Coronary artery (tissue), 2 donors: ENCODE measurements around the gene LITAF.

ENCODE experiments used
- DNase-seq: peaks from one replicate; pipeline ENCODE4 v3.0.0-alpha.2; 2017; ENCODE audit warnings: low spot score
- H3K27ac ChIP-seq, 2 donors: fragments of 200-600 bp; sonication (generic); one replicate each; pipeline ENCODE4 v1.5.1; 2016 to 2019
- H3K4me3 ChIP-seq: fragments of 200-600 bp; sonication (generic); 2 replicates; pipeline ENCODE4 v1.5.1; 2016; ENCODE audit warnings: mild to moderate bottlenecking, moderate library complexity
- CTCF ChIP-seq: fragments of 200-600 bp; sonication (generic); IDR thresholded peaks from one replicate; pipeline ENCODE4 v1.5.1; 2019; ENCODE audit warnings: antibody characterized with exemption

The LITAF gene

GRCh38 chr16:11586856-11587642, at the start of gene LITAF:
LITAF (minus strand) TSS chr16:11586919; CDS start chr16:11556730, 30,189 bp downstream.
- TF ChIP-seq CTCF, result no peak
- DNase-seq, result peak; percentile 85
- peak within 1 kb of the TSS; percentile 93 for H3K4me3 ChIP-seq
- H3K27ac ChIP-seq, result peak within 1 kb of the TSS; percentile 97 to 99

- no peak for TF ChIP-seq CTCF
- DNase-seq, result no peak
- Histone ChIP-seq H3K4me3 (no peak overlapping the region), H3K27ac (no peak overlapping the region)
These were observed 49.5 kb upstream of the LITAF start for GRCh38 chr16:11636172-11636721.

GRCh38 chr16:11635679-11636171, 49.0 kb upstream of the LITAF start:
- no peak overlapping the region for H3K4me3 ChIP-seq
- no peak for DNase-seq
- no peak for TF ChIP-seq CTCF

GRCh38 chr16:11635113-11635652, 48.5 kb upstream of the LITAF start:
- H3K4me3 ChIP-seq, result no peak overlapping the region
- H3K27ac ChIP-seq, result no peak overlapping the region
- no peak for DNase-seq
- TF ChIP-seq CTCF, result no peak

More at GRCh38 chr16:11635679-11636171, 49.0 kb upstream of the LITAF start:
- no peak overlapping the region for H3K27ac ChIP-seq

GRCh38 chr16:11634312-11634711, 47.6 kb upstream of the LITAF start:
- Histone ChIP-seq H3K27ac (no peak overlapping the region), H3K4me3 (no peak overlapping the region)
- TF ChIP-seq CTCF, result no peak
- DNase-seq, result no peak

GRCh38 chr16:11633113-11633512, 46.4 kb upstream of the LITAF start:
- Histone ChIP-seq H3K4me3 (peak overlapping the region; percentile 43), H3K27ac (peak overlapping the region; percentile 76 to 92)
- no peak for TF ChIP-seq CTCF

More at GRCh38 chr16:11633113-11633512, 46.4 kb upstream of the LITAF start:
- no peak for DNase-seq
